SHP77 treated with DMSO at 0.1 percent for 48 hours (cell line): ENCODE measurements around the gene C6orf120.
A peak's percentile ranks its signal among the peaks of the same experiment; 100 is the strongest.

Source experiments
- DNase-seq: peaks from one replicate; lab custom pipeline; 2025; lab: John Stamatoyannopoulos, UW

Gene C6orf120

DNA sequence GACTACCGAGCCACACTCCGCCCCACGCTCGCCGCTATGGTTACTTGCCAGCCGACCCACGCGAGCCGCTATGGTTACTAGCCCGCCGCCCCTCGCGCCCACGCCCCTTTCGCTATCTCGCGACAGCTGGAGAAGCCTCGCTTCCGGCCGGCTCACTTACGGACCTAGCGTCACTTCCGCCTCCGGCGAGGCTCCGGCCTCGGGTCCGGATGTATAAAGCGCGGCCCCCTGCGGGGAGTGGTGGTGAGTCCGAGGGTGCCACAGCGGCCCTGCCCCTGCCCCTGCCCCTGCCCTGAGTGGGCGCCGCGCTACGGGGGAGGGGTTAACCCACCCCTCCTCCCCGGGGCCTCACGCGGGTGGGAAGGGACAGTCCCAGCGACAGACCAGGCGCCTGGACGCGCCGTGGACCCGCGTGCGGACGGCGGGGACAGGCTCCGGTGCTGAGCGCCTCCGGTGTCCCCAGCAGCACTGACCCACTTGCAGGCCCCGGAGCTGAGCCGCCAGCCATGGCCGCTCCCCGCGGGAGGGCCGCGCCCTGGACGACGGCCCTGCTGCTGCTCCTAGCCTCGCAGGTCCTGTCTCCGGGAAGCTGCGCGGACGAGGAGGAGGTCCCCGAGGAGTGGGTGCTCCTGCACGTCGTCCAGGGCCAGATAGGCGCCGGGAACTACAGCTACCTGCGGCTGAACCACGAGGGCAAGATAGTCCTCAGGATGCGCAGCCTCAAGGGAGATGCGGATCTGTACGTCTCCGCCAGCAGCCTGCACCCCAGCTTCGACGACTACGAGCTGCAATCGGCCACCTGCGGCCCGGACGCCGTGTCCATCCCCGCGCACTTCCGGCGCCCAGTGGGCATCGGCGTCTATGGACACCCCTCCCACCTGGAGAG lies at the start of gene C6orf120, which contains the start of gene WDR27:
C6orf120 (plus strand) TSS at position 173 of the 886 bp plus-strand sequence; CDS start at position 507, 334 bp downstream.
WDR27 (minus strand) TSS at position 76 of the 886 bp plus-strand sequence. CDS start 13,024 bp downstream, outside the sequence.
- DNase-seq: peak; percentile 82

DNA sequence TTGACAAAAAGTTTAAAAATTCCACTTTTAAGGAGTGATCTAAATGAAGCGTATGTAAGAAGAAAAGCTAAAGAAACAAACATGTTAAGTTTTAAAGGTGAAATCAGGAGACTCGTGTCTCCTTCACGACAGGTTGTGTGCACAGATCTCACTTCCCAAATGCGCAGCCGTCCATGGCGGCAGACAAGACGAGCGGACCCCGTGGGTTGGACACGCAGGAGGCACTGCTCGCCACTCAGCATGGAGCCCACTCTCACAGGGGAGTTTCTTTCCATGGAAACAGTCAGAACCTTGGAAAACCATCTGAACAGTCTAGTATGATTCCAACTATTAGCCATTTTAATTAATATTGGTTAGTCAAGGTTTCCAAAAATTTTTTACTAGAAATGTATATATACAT lies 49.0 kb upstream of the C6orf120 start:
- no peak for DNase-seq

DNA sequence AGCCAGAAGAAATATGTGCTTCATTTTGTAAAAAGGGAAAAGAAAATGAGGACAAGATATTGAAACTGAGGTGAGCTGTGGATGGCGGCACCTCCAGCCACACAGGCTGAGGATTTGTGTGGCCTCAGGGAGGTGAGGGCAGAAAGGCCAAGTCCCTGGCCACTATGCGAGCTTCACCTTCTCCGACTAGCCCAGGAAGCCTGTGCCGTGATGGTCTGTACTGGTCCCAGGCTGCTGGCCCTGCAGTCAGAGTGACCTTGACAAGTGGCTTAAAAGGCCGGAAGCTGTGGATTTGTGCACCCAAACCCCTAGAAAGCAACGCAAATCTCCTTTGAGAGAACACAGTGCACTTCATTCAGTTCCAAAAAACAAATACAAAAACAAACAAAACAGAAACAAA lies 48.2 kb upstream of the C6orf120 start:
- DNase-seq: no peak

DNA sequence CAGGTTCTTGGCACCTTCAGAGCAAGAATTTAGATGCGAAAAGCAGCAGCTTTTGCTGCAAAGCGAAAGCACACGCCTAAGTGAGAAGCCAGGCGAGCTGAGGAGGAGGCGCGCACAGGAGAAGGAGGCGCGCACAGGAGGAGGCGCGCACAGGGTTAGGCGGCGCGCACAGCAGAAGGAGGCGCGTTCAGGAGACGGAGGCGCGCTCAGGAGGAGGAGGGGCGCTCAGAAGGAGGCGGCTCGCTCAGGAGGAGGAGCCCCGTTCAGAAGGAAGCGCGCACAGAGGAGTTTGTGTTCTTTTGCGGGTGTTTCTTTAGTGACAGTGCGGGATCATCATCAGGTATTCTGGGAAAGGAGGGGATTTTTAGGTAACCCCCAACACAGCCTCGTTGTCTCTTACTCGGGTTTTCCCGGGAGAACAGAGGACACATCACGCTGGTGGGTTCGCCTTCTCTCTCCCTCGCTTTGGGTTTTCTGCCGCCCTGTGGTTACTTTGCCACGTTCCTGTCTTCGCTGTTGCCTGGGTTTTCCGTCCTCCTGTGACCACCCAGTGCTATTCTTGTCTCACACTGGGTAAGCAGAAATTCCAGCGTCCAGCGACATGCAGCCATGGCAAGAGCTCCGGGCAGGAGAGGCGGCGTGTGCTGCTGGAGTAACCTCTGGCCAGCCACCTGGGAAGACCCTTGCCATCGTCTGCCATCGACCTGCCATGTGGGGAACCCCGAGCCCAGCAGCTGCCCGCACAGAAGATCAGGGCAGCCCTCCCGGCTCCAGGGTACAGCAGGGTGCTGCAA lies 47.1 kb upstream of the C6orf120 start:
- no peak for DNase-seq

DNA sequence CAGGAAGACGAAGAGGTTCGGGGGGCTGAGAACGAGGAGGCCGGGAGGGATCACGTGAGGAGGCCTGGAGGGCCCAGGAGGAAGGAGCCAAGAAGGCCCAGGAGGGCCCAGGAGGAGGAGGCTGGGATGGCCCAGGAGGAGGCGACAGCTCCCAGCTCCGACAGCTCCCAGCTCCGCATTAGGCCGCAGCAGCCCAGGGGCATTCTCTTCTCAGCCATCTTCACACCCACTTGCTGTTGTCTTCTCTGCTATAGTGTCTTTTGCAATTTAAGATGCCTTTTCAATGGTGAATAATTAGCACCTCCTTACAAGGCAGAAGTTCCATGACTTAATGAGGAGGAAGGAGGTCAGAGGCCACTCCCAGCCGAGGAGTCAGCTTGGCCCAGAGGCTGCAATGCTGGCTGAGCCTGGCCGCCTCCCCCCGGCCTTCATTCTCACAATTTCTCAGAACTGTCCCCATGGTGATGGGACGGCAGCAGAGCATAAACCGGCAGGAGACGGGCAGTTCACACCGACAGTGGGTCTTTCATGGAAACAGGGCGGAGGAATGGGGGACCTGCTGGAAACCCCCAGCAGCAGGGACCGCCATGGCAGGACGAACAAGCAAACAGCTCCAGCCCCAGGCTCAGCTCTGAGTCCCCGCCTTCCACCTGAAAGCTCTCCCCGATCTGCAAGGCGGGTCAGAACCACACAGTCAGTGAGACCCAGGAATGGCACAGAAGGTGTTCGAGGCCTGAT lies 45.2 kb upstream of the C6orf120 start:
- no peak for DNase-seq

DNA sequence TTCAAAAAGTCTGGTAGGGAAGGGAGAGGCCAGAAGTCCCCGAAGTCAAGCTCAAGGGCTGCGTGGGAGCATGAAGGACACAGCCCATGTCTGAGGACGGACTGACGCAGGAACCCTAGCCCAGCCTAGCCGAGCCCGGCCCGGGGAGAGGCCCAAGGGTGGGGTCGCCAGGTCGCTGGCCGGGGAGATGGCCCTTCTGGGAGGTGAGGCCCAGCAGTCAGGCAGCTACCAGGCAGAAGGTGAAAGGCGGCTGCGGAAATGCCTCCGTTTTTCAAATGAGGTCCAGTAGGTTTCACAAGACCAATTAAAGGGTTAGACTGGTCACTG lies 44.7 kb upstream of the C6orf120 start:
- DNase-seq: no peak

DNA sequence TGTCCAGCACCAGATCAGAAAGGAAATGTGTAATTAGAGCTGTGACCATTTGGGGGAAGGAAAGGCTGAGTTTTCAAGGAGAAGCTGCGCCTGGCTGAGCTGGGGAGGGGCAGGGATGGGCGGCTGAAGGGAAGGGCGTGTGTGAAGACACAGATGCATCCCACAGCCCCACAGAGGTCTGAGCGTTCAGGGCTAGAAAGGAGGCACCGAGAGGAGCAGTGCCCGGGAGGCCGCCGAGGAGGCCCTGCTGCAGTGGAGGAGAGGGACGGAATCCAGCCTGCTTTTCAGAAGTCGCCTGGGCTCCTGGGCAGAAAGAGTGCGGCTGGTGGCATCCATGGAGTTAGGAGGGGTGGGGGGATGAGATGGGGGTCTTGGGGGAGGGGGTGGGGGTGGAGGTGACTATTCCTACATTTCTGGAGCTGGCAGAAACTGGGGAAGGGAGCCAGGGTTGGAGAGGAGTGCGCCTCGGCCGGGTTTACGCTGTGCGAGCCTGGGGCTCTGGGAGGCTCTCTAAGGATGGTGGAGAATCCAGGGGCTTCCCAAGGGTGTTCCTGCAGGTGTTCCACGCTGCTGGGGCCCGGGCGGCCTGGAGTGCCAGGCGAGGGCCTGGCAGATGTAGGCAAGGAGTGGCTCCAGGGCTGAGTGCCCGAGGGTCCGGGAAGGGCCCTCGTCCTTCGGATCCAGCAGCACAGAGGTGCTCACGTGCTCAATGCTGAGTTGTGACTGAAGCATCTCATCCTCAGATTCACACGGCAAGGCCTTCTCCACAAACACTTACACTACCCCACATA lies 41.9 kb upstream of the C6orf120 start:
- DNase-seq: no peak

DNA sequence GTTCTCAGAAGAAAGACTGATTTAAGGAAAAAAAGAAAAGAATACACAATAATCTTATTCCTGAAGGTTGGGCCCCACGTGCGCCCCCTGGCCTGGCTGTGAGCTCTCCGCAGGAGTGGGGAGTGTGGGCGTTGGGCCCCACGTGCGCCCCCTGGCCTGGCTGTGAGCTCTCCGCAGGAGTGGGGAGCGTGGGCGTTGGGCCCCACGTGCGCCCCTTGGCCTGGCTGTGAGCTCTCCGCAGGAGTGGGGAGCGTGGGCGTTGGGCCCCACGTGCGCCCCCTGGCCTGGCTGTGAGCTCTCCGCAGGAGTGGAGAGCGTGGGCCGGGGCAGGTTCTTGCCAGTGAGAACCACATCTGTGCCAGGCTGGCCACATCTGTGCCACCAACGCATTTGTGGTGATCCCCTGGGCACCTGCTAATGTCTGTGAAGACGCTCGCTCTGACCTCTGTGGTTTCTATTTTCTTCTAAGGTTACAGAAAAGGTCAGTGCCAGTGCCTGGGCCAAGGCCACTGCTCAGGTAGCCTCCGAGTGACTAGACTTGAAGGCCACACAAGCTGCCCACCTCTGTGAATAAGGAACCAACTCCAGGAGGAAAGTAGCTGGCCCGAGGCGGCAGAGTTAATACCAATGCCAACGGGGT lies 41.1 kb upstream of the C6orf120 start:
- no peak for DNase-seq

DNA sequence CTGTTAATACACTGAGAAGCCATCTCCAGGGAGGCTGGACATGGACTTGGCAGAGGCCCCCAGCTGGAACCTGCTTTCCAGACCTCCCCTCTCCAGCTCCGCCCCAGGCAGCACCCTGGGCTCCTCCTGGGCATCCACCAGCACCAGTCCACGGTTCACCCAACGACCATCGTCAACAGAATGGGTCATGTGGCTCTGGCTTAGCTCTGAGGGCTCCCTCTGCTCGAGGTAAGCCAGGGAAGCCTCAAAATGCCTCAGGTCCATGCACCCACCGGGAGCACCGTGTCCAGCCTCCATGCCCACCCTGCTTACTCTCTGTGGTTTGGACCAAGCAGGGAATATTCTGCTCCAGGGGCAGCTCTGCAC lies 40.6 kb upstream of the C6orf120 start:
- DNase-seq: no peak

DNA sequence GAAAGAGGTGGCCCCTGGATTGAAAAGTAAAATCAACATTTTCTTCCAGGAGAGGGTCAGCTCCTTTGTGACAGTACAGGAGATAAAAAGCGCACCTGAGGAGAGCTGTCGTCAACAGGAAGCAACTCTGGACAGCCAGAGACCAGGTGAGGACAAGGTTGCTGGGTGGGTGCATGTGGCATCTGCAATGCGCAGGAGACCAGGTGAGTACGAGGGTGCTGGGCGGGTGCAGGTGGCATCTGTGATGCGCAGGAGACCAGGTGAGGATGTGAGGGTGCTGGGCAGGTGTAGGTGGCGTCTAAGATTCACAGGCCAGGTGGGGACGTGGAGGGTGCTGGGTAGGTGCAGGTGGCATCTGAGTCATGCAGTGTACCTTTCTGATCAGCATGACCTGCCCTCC lies 38.5 kb upstream of the C6orf120 start:
- no peak for DNase-seq

DNA sequence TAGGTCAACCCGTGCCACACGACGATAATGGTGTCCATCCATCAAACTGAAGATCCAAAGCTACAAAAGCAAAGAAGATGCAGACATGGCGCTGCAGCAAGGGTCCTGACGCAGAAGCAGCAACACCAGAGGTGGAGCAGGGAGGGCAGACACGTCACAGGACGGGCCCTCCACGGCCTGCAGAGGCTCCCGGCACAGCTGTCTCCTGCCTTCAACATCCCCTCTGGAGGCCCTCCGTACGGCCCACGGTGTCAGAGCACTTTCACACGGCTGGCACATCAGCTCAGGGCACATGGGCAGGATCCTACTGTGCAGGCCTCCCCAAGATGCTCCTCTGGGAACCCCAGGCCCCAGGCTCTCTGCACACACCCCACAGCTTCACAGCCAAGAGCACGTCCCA lies 37.7 kb upstream of the C6orf120 start:
- no peak for DNase-seq

DNA sequence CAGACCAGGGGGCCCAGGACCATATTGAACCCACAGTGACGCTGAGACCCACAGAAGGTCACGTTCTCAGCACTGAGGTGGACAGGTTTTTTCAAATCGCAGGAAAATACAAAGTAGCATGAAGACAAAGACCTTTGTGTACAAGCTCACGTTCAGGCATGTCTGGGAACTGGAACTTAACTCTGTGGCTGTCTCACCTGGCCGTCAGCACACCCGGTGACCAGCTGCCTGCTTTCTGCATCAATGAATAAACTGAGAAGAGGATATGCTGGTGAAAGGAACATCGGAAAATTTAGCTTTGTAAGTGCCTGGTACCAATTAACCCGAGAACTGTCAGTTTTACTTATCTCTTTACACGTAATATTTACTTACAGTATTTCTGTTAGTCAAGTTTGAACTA lies 36.6 kb upstream of the C6orf120 start:
- DNase-seq: no peak

DNA sequence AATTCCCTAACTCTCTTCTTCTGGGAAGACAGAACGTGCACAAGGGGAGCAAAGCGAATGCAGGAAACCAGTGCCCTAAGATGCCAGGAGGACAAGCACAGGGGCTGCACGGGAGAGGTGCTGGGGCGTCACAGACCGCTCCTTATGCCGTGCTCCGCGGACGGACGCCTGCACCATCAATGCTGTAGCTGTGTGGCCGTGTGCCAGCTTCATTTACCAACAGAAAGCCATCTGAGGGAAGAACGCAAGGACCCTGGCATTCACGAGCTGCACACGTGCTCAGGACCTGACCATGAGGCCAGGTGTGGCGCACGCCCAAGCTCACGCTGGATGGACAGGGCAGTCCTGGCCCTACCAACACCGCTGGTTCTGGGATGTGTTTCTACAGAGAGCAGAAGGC lies 35.5 kb upstream of the C6orf120 start:
- DNase-seq: no peak

DNA sequence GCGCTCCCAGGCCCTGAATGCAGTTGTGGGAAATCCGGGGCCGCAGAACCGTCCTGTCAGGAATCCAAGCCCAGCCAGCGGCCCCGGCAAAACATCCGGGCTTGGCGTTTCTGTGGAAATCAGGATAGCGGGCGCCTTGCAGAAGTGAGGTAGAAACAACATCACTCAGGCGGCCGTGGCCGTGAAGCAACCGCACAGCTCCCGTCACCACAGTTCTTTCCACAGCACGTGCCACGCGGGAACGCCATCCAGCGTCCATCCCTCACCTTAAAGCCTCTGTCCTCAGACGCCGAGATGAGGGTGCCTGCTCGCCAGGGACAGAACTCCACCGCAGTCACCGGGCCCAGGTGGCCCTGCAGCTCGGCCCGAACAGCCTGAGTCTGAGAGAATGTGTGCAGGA lies 34.2 kb upstream of the C6orf120 start:
- DNase-seq: no peak

DNA sequence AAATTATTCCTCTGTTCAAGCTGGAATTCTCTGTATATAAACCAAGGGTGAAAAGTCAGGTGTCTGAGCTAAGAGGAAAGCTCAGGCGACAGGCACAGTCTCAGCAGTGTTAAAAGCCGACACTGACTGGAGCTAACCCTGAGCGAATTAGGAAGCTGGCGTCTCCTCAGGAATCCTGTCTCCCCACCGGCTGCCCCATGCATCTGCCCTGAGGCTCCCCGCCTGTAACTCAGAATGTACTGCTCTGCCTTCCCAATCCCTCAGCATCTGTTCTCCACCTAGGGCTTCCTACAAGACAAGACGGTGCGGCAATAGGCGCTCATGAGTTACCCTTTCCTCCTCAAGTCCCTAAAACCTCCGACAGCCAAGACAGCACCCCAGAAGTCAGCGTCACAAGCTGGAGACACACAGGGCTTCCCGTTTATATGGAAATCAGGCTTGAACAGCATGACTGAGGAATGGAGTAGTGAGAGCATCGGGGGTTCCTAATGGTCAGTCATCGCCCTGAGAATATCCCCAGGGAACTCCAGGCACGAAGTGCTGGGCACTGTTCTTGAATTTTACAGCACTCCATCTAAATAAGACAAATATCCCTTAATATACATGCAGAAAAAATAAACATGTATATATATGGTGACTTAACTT lies 33.6 kb upstream of the C6orf120 start:
- DNase-seq: no peak

DNA sequence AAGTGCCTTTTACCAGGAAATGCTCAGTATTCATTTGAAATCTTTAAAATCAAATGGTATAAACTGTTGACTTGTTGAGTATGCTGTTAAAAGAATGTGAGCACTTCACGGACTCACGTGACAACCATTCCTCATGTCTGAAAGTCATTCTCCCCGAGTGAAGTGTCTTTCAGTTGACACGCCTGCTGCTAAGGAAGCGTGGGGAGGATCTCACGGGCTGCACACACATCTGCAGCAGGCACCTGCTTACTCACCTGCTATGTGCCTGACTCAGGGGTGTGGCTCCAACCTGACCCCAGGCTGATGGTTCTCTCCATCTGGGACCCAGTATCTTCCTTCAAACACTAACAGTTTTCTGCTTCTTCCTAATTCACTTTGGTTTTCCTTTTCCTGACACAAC lies 32.8 kb upstream of the C6orf120 start:
- DNase-seq: no peak

DNA sequence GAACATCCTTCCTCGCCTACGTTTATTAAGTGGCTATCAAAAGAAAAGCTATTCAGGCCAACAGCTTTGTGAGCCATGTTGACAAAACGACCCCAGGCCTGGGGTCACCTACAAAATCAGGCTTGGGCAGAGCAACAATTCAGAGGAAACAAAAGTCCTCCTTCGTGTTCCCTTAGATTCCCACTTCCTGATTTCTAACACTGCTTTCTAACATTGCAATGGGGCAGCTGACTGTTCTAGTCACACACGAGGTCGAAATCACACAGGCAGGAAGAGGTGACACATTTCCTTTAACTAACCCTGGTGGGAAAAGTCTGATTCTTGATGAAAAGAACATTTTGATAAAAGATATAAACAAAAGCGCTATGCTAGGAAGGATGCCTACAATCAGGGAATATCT lies 32.0 kb upstream of the C6orf120 start:
- no peak for DNase-seq

DNA sequence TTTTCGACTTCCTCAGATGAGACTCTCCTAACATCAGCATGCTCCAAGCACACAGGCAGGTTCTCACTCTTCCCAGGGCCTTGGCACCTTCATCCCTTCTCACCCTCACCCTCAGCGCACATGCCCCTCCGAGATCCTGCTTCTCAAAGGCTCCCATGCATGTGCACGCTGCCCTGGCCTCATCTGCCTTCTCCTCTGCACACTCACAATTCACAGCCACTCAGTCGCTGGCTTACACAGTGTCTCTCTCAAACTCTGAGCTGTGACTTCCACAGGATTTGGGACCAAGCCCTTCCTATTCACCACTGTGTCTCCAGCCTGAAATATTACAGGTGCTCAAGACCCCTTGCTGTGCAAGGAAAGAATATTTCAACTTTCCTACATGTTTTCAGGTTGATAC lies 30.4 kb upstream of the C6orf120 start:
- DNase-seq: no peak

DNA sequence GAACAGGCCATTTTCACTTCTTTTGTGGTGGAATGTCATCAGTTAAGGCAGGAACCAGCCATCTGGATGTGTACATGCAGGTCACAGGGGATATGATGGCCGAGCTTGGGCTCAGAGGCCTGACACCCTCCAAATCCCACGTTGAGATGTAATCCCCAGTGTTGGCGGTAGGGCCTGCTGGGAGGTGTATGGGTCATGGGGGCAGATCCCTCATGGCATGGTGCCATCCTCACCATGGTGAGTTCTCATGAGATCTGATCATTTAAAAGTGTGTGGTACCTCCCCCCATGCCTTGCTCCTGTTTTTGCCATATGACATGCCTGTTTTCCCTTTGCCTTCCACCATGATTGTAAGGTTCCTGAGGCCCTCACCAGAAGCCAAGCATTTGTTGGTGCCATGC lies 26.9 kb upstream of the C6orf120 start:
- no peak for DNase-seq

DNA sequence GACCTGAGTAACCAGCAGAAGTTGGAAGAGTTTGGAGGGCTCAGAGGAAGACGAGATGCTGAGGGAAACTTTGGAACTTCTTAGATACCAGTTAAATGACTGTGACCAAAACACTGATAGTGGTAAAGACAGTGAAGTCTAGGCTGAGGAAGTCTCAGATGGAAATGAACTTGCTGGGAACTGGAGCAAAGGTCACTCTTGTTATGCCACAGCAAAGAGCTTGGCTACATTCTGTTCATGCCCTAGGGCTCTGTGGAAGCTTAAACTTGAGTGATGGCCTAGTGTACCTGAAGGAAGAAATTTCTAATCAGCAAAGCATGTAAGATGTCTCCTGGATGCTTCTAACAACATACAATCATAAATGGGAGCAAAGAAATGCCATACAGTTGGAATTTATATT lies 24.8 kb upstream of the C6orf120 start:
- DNase-seq: no peak

DNA sequence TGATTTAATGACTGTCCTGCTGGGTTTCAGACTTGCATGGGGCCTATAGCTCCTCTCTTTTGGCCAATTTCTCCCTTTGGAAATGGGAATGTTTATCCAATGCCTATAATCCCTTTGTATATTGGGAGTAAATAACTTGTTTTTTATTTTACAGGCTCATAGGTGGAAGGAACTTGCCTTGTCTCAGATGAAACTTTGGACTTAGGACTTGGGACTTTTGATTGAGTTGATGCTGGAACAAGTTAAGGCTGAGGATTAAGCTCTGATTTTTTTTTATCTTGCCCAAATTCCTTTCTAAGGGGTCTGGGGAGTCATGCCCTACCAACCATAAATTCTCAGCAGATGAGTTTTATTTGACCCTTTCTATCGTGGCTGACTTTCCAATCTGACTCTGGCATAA lies 23.6 kb upstream of the C6orf120 start:
- no peak for DNase-seq
